Smooth muscle cell (in vitro differentiated cells): Measurements from ENCODE around the gene SNN. TPM values are rescaled to one million over a fixed set of nuclear protein-coding genes. Genes with fewer than 3 reads are reported as not detected.

Source experiments
- DNase-seq: peaks from one replicate; lab custom pipeline; 2025; ENCODE audit not compliant: unreplicated experiment; lab: John Stamatoyannopoulos, UW
- H2AFZ ChIP-seq: fragments of 200-600 bp; sonication (generic); 2 replicates; pipeline ENCODE4 v1.6.0; 2016; ENCODE audit warnings: antibody characterized with exemption, low read depth, mild to moderate bottlenecking
- H3F3A ChIP-seq: fragments of 200-600 bp; sonication (generic); 2 replicates; pipeline ENCODE4 v1.6.0; 2017; ENCODE audit warnings: antibody characterized with exemption, low read depth
- H3K27ac ChIP-seq: fragments of 200-600 bp; sonication (generic); 2 replicates; pipeline ENCODE4 v1.5.1; 2016; ENCODE audit warnings: low read depth, mild to moderate bottlenecking
- H3K27me3 ChIP-seq: fragments of 200-600 bp; sonication (generic); 2 replicates; pipeline ENCODE4 v1.6.1; 2016; ENCODE audit warnings: low read depth, mild to moderate bottlenecking
- H3K36me3 ChIP-seq: fragments of 200-600 bp; sonication (generic); 2 replicates; pipeline ENCODE4 v1.5.1; 2016; ENCODE audit warnings: low read depth
- H3K4me1 ChIP-seq: fragments of 200-600 bp; sonication (generic); 2 replicates; pipeline ENCODE4 v1.5.1; 2016; ENCODE audit warnings: low read depth
- H3K4me2 ChIP-seq: fragments of 200-600 bp; sonication (generic); 2 replicates; pipeline ENCODE4 v1.6.0; 2016; ENCODE audit warnings: mild to moderate bottlenecking
- H3K4me3 ChIP-seq: fragments of 200-600 bp; sonication (generic); 2 replicates; pipeline ENCODE4 v1.5.1; 2016; ENCODE audit warnings: mild to moderate bottlenecking
- H3K79me2 ChIP-seq: fragments of 200-600 bp; sonication (generic); 2 replicates; pipeline ENCODE4 v1.6.0; 2016; ENCODE audit warnings: low read depth, mild to moderate bottlenecking
- H3K9ac ChIP-seq: fragments of 200-600 bp; sonication (generic); 2 replicates; pipeline ENCODE4 v1.6.0; 2016; ENCODE audit warnings: low read depth
- H3K9me3 ChIP-seq: fragments of 200-600 bp; sonication (generic); replicated peaks from 2 replicates; pipeline ENCODE4 v1.5.1; 2016; ENCODE audit warnings: low read depth
- H4K20me1 ChIP-seq: fragments of 200-600 bp; sonication (generic); 2 replicates; pipeline ENCODE4 v1.6.0; 2016; ENCODE audit warnings: low read depth
- CTCF ChIP-seq: fragments of 200-600 bp; sonication (generic); IDR thresholded peaks from 2 replicates; pipeline ENCODE4 v1.5.1; 2017; ENCODE audit warnings: borderline replicate concordance, mild to moderate bottlenecking, antibody characterized with exemption; ENCODE audit not compliant: insufficient read depth, poor library complexity, severe bottlenecking
- WGBS: methylation state at CpG from one replicate; pipeline ENCODE4 v1.1.7; 2016; ENCODE audit warnings: low lambda C conversion rate; 5-methylcytosine and 5-hydroxymethylcytosine counted together
- polyA plus RNA-seq: library from polyadenylated mRNA; unstranded; fragments of >200 nt; fragmentation: Nextera tagmentation; extraction: Ambion mirVana; gene quantifications from 2 replicates; pipeline ENCODE4 v1.2.1, GENCODE V29; 2016
- total RNA-seq: library from RNA; depleted of rRNA; stranded (reverse); fragments of >200 nt; gene quantifications from 2 replicates; pipeline ENCODE4 v1.2.3, GENCODE V29; 2014

Gene SNN
- total and polyA plus RNA-seq, 2 experiments from 2014 or later = 6.4 to 10.9 TPM

- 95% methylated on average over 4 of the region's 4 CpGs for WGBS
- H4K20me1 ChIP-seq = peaks cover 84% of the 10 kb centered on the region
- H3K79me2 ChIP-seq = peaks cover 8% of the 10 kb centered on the region
- peaks cover 4% of the 10 kb centered on the region for H3K36me3 ChIP-seq
- no peak overlapping the region for H2AFZ ChIP-seq
- no peak overlapping the region for H3K9ac ChIP-seq
- no peaks in the 10 kb centered on the region for H3K9me3 ChIP-seq
- no peak overlapping the region for H3K27ac ChIP-seq
- H3F3A ChIP-seq = no peaks in the 10 kb centered on the region
- H3K4me3 ChIP-seq = no peak overlapping the region
- TF ChIP-seq CTCF = no peak
- no peak overlapping the region for H3K4me2 ChIP-seq
- no peak for DNase-seq
- H3K27me3 ChIP-seq = no peaks in the 10 kb centered on the region
- no peaks in the 10 kb centered on the region for H3K4me1 ChIP-seq
Measured at GRCh38 chr16:11711662-11712061, 43.4 kb downstream of the SNN start.

- Histone ChIP-seq H3F3A (no peaks in the 10 kb centered on the region), H3K36me3 (peaks cover 4% of the 10 kb centered on the region), H3K9ac (no peak overlapping the region), H4K20me1 (peaks cover 85% of the 10 kb centered on the region), H3K9me3 (no peaks in the 10 kb centered on the region), H3K4me2 (no peak overlapping the region), H3K4me1 (no peaks in the 10 kb centered on the region), H3K79me2 (peaks cover 8% of the 10 kb centered on the region), H3K27ac (no peak overlapping the region), H2AFZ (no peak overlapping the region), H3K4me3 (no peak overlapping the region), H3K27me3 (no peaks in the 10 kb centered on the region)
- 99% methylated on average over 3 of the region's 3 CpGs for WGBS
- TF ChIP-seq CTCF = no peak
- no peak for DNase-seq
Measured at GRCh38 chr16:11712122-11712521, 43.9 kb downstream of the SNN start.

DNA sequence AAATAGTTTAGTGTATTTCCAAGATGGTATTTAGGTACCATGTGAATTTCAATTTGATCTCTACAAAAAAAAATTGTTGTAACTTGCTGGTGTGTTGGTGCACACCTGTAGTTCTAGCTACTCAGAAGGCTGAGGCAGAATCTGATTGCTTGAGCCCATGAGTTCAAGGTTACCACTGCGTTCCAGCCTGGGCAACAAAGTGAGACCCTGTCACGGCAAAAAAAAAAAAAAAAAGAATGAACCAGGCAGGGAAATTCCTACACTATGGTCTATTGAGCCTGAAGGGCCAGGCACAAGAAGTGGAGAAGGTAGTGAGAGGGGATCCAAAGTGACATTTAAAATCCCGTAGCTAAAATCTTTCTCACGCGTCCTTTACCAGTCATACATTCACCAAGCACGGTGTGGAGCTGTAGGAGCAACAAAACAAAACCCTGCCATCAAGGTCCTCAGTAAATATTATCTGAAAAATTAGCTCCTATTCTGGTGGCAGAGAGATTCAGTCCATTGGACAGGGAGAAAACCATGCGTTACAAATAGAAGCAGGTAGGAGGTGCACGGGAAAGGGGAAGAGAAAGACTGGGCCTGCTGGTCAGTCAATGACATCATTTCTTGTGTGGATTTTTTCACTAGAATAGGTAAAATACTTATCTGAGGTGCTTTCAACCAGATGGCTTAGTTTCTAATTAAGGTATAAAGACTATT is 47.1 kb downstream of the SNN start:
- H3K27me3 ChIP-seq = no peaks in the 10 kb centered on the region
- no peak for DNase-seq
- H3K9me3 ChIP-seq = no peaks in the 10 kb centered on the region
- WGBS = 90% methylated on average over 8 of the region's 8 CpGs
- H3K4me1 ChIP-seq = no peaks in the 10 kb centered on the region
- no peak for TF ChIP-seq CTCF
- H3K4me3 ChIP-seq = no peak overlapping the region
- H3K4me2 ChIP-seq = no peak overlapping the region
- H3K79me2 ChIP-seq = peaks cover 5% of the 10 kb centered on the region
- no peak overlapping the region for H3K27ac ChIP-seq
- H3K36me3 ChIP-seq = no peaks in the 10 kb centered on the region
- H4K20me1 ChIP-seq = peaks cover 73% of the 10 kb centered on the region
- H2AFZ ChIP-seq = no peak overlapping the region
- H3K9ac ChIP-seq = no peak overlapping the region
- no peaks in the 10 kb centered on the region for H3F3A ChIP-seq

DNA sequence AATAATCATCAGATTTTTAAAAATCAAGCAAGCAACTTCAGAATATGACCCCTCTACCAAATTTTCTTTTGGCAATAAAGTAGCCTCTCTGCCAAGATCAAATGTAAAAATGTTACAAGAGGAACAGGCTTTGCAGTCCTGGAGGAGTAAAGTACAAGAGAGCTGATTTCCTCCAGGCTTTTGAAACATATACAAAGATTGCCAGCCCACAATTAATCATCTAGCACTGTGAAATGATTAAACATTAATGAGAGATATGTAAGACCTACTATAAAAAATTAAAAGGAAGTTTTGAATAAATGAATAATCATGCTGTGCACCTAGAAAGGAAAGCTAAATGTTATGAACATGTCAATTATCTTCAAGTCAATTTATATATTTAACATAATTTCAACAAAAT is 48.1 kb downstream of the SNN start:
- H3K27me3 ChIP-seq = no peaks in the 10 kb centered on the region
- H3K9me3 ChIP-seq = no peaks in the 10 kb centered on the region
- no peaks in the 10 kb centered on the region for H3K4me1 ChIP-seq
- no peak for TF ChIP-seq CTCF
- peaks cover 64% of the 10 kb centered on the region for H4K20me1 ChIP-seq
- H3K79me2 ChIP-seq = peaks cover 6% of the 10 kb centered on the region
- H3K36me3 ChIP-seq = no peaks in the 10 kb centered on the region
- H2AFZ ChIP-seq = no peak overlapping the region
- no peak overlapping the region for H3K4me2 ChIP-seq
- no peak overlapping the region for H3K27ac ChIP-seq
- no peak overlapping the region for H3K9ac ChIP-seq
- no peak for DNase-seq
- no peaks in the 10 kb centered on the region for H3F3A ChIP-seq
- H3K4me3 ChIP-seq = no peak overlapping the region
